ENCODE data around the gene HIVEP2. TPM values are rescaled to one million over a fixed set of nuclear protein-coding genes. Genes with fewer than 3 reads are reported as not detected.

Gene HIVEP2
- total and polyA plus RNA-seq, 8 donors: 0.58 to 14.3 (median 4.8) TPM

GRCh38 chr6:142960098-142960497, 15.1 kb upstream of the HIVEP2 start:
- intact Hi-C loops (cut with DNase I; ENCODE audit: low total_unique reads): no loop called here
- H3K27ac ChIP-seq: no peak overlapping the region
- no peaks in the 10 kb centered on the region for H3K9me3 ChIP-seq
- no peak for TF ChIP-seq POLR2A (IDR thresholded peaks at IDR 0.05)
- TF ChIP-seq CTCF (IDR thresholded peaks at IDR 0.05): no peak
- TF ChIP-seq POLR2AphosphoS5 (IDR thresholded peaks at IDR 0.05): no peak
- TF ChIP-seq EP300 (IDR thresholded peaks at IDR 0.05): no peak
- H3K4me3 ChIP-seq: no peak overlapping the region
- H3K27me3 ChIP-seq: no peaks in the 10 kb centered on the region
- no peaks in the 10 kb centered on the region for H3K4me1 ChIP-seq
- no peak for DNase-seq
- no peaks in the 10 kb centered on the region for H3K36me3 ChIP-seq

GRCh38 chr6:142958343-142958742, 13.4 kb upstream of the HIVEP2 start:
- intact Hi-C loops (cut with DNase I; ENCODE audit: low total_unique reads): loop anchor here (10.0 kb wide), 1 partner anchor 96 kb away; no protein-coding TSS in a partner anchor
- Histone ChIP-seq H3K9me3 (no peaks in the 10 kb centered on the region), H3K27ac (no peak overlapping the region), H3K36me3 (no peaks in the 10 kb centered on the region), H3K27me3 (no peaks in the 10 kb centered on the region), H3K4me1 (peaks cover 0 to 5% (median 0%) of the 10 kb centered on the region in 4 donors), H3K4me3 (no peak overlapping the region)
- TF ChIP-seq POLR2A (IDR thresholded peaks at IDR 0.05): no peak
- TF ChIP-seq EP300 (IDR thresholded peaks at IDR 0.05): no peak
- TF ChIP-seq CTCF (IDR thresholded peaks at IDR 0.05): no peak
- TF ChIP-seq POLR2AphosphoS5 (IDR thresholded peaks at IDR 0.05): no peak
- WGBS, 5 donors: 81 to 91% (median 90%) methylated on average over 4 of the region's 4 CpGs
- DNase-seq: no peak

DNA sequence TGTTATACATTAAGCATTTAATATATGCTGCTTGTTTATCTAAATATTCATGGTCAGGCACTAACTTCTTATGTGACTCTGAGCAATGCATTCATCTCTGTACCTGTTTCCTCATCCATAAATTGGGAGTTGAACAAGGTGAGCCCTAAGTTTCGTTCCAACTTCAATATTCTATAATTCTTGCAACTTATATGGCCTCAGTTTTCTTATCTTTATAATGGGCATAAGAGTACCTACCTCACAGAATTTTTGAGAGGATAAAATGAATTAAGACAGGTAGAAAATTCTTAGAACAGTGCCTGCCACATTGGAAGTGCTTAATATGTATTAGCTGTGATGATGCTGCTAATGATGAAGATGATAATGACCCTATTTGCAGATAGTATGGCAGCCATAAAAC, 11.8 kb upstream of the HIVEP2 start:
- H3K27me3 ChIP-seq: no peaks in the 10 kb centered on the region
- 82 to 93% (median 92%) methylated on average over 1 of the region's 1 CpG for WGBS, 5 donors
- H3K9me3 ChIP-seq: no peaks in the 10 kb centered on the region
- TF ChIP-seq POLR2AphosphoS5 (IDR thresholded peaks at IDR 0.05) (no peak), CTCF (IDR thresholded peaks at IDR 0.05) (no peak), POLR2A (IDR thresholded peaks at IDR 0.05) (no peak), EP300 (IDR thresholded peaks at IDR 0.05) (no peak)
- H3K4me1 ChIP-seq: peaks cover 0 to 5% (median 0%) of the 10 kb centered on the region in 4 donors
- H3K36me3 ChIP-seq: no peaks in the 10 kb centered on the region
- no peak for DNase-seq
- intact Hi-C loops (cut with DNase I; ENCODE audit: low total_unique reads): loop anchor here (10.0 kb wide), 1 partner anchor 98 kb away; no protein-coding TSS in a partner anchor
- no peak overlapping the region for H3K27ac ChIP-seq
- H3K4me3 ChIP-seq: no peak overlapping the region

GRCh38 chr6:142954844-142955243, 9.9 kb upstream of the HIVEP2 start:
- Histone ChIP-seq H3K27me3 (no peaks in the 10 kb centered on the region), H3K9me3 (no peaks in the 10 kb centered on the region), H3K36me3 (no peaks in the 10 kb centered on the region), H3K4me3 (no peak overlapping the region), H3K4me1 (peaks cover 0 to 5% (median 0%) of the 10 kb centered on the region in 4 donors), H3K27ac (no peak overlapping the region)
- intact Hi-C loops (cut with DNase I; ENCODE audit: low total_unique reads): loop anchor here (10.0 kb wide), 1 partner anchor 100 kb away; no protein-coding TSS in a partner anchor
- TF ChIP-seq CTCF (IDR thresholded peaks at IDR 0.05) (no peak), EP300 (IDR thresholded peaks at IDR 0.05) (no peak), POLR2A (IDR thresholded peaks at IDR 0.05) (no peak), POLR2AphosphoS5 (IDR thresholded peaks at IDR 0.05) (no peak)
- no peak for DNase-seq
- 82 to 90% (median 84%) methylated on average over 2 of the region's 2 CpGs for WGBS, 5 donors

Measured in stomach (tissue), 9 donors.